NB4 (cell line): ENCODE measurements around the gene FHIT.

ENCODE experiments used
- DNase-seq: peaks from one replicate; pipeline ENCODE4 v3.0.0; 2010; ENCODE audit warnings: low read depth
- H3K4me3 ChIP-seq: one replicate; pipeline ENCODE4 v1.5.1; 2011; ENCODE audit warnings: mild to moderate bottlenecking, low read depth, low read length, moderate library complexity
- CTCF ChIP-seq: IDR thresholded peaks from one replicate; pipeline ENCODE4 v1.5.1; 2012; ENCODE audit warnings: low read depth, low read length
- MAX ChIP-seq: IDR thresholded peaks from 2 replicates; pipeline ENCODE4 v1.6.1; 2011; ENCODE audit warnings: low read depth, low read length
- MYC ChIP-seq: IDR thresholded peaks from 2 replicates; pipeline ENCODE4 v1.6.1; 2011; ENCODE audit warnings: low read depth, low read length
- POLR2A ChIP-seq: IDR thresholded peaks from 2 replicates; pipeline ENCODE4 v1.6.1; 2011; ENCODE audit warnings: mild to moderate bottlenecking; ENCODE audit not compliant: insufficient read length; ENCODE audit errors: extremely low read depth

Gene FHIT

GRCh38 chr3:60809857-60810610 is 441.2 kb downstream of the FHIT start:
- TF ChIP-seq CTCF (no peak), MYC (no peak), MAX (no peak), POLR2A (no peak)
- H3K4me3 ChIP-seq: no peak overlapping the region
- DNase-seq: peak; percentile 1

- DNase-seq: no peak
- TF ChIP-seq POLR2A (no peak), MYC (no peak), CTCF (no peak), MAX (no peak)
- H3K4me3 ChIP-seq: no peak overlapping the region
Measured at GRCh38 chr3:60803216-60804173, 447.8 kb downstream of the FHIT start.

- no peak overlapping the region for H3K4me3 ChIP-seq
- no peak for DNase-seq
- TF ChIP-seq MYC (no peak), CTCF (no peak), POLR2A (no peak), MAX (no peak)
Measured at GRCh38 chr3:60801307-60801706, 449.9 kb downstream of the FHIT start.

GRCh38 chr3:60798456-60798855 is 452.8 kb downstream of the FHIT start:
- no peak for TF ChIP-seq CTCF
- TF ChIP-seq MAX: no peak
- TF ChIP-seq MYC: no peak
- TF ChIP-seq POLR2A: no peak
- no peak for DNase-seq
- H3K4me3 ChIP-seq: no peak overlapping the region

- DNase-seq: no peak
- TF ChIP-seq MYC (no peak), POLR2A (no peak), CTCF (no peak), MAX (no peak)
Measured at GRCh38 chr3:60792249-60792852, 458.9 kb downstream of the FHIT start.

More at GRCh38 chr3:60792249-60792852, 458.9 kb downstream of the FHIT start:
- H3K4me3 ChIP-seq: no peak overlapping the region
